Loucy (cell line): ENCODE data around the gene COL6A2.

ENCODE experiments used
- H2AFZ ChIP-seq: fragments of 200-600 bp; sonication (generic); 2 replicates; pipeline ENCODE4 v1.6.0; 2016; ENCODE audit warnings: antibody characterized with exemption, mild to moderate bottlenecking, low read length, moderate library complexity
- H3F3A ChIP-seq: fragments of 200-600 bp; 2 replicates; pipeline ENCODE4 v1.6.0; 2016; ENCODE audit warnings: antibody characterized with exemption, low read depth, mild to moderate bottlenecking
- H3K27me3 ChIP-seq: fragments of 200-600 bp; sonication (generic); 2 replicates; pipeline ENCODE4 v1.6.1; 2014; ENCODE audit warnings: low read length, mild to moderate bottlenecking; ENCODE audit not compliant: insufficient read depth, poor library complexity, severe bottlenecking
- H3K36me3 ChIP-seq: fragments of 200-600 bp; sonication (generic); 2 replicates; pipeline ENCODE4 v1.6.1; 2016; ENCODE audit warnings: low read length; ENCODE audit not compliant: insufficient read depth
- H3K4me1 ChIP-seq: fragments of 200-600 bp; sonication (generic); 2 replicates; pipeline ENCODE4 v1.5.1; 2014; ENCODE audit warnings: low read length, mild to moderate bottlenecking; ENCODE audit not compliant: insufficient read depth, poor library complexity, severe bottlenecking
- H3K4me2 ChIP-seq: fragments of 200-600 bp; sonication (generic); 2 replicates; pipeline ENCODE4 v1.6.0; 2014; ENCODE audit warnings: antibody characterized with exemption, low read length, low read depth, mild to moderate bottlenecking; ENCODE audit not compliant: poor library complexity, severe bottlenecking
- H3K4me3 ChIP-seq: fragments of 200-600 bp; sonication (generic); 2 replicates; pipeline ENCODE4 v1.5.1; 2014; ENCODE audit warnings: low read length, mild to moderate bottlenecking, mixed read lengths; ENCODE audit not compliant: poor library complexity, severe bottlenecking
- H3K79me2 ChIP-seq: fragments of 200-600 bp; sonication (generic); 2 replicates; pipeline ENCODE4 v1.6.1; 2014; ENCODE audit warnings: low read length; ENCODE audit not compliant: insufficient read depth
- H3K9ac ChIP-seq: fragments of 200-600 bp; sonication (generic); 2 replicates; pipeline ENCODE4 v1.6.0; 2014; ENCODE audit warnings: mild to moderate bottlenecking, low read depth, low read length, moderate library complexity; ENCODE audit not compliant: poor library complexity, severe bottlenecking
- H3K9me2 ChIP-seq: fragments of 200-600 bp; sonication (generic); replicated peaks from 2 replicates; pipeline ENCODE4 v1.6.1; 2016; ENCODE audit warnings: low read depth, low read length, mixed read lengths
- H3K9me3 ChIP-seq: fragments of 200-600 bp; sonication (generic); 2 replicates; pipeline ENCODE4 v1.6.1; 2014; ENCODE audit warnings: mild to moderate bottlenecking, antibody characterized with exemption, low read length, low read depth; ENCODE audit not compliant: insufficient read depth
- H4K20me1 ChIP-seq: fragments of 200-600 bp; sonication (generic); 2 replicates; pipeline ENCODE4 v1.6.0; 2014; ENCODE audit warnings: antibody characterized with exemption, low read length, mild to moderate bottlenecking; ENCODE audit not compliant: insufficient read depth, poor library complexity, severe bottlenecking
- CTCF ChIP-seq: fragments of 200-600 bp; sonication (generic); conservative IDR thresholded peaks from 2 replicates; pipeline ENCODE4 v1.5.1; 2014; ENCODE audit warnings: mild to moderate bottlenecking, antibody characterized with exemption, low read length
- EZH2phosphoT487 ChIP-seq: fragments of 200-600 bp; IDR thresholded peaks from 2 replicates; pipeline ENCODE4 v1.6.1; 2018; ENCODE audit warnings: antibody characterized with exemption, mild to moderate bottlenecking, moderate library complexity, borderline replicate concordance

COL6A2 gene

GRCh38 chr21:46091118-46091517, 6.8 kb upstream of the COL6A2 start:
- no peak overlapping the region for H3K9ac ChIP-seq
- H3K4me1 ChIP-seq = no peaks in the 10 kb centered on the region
- TF ChIP-seq CTCF (no peak), EZH2phosphoT487 (no peak)
- H3K9me2 ChIP-seq = no peaks in the 10 kb centered on the region
- no peaks in the 10 kb centered on the region for H3F3A ChIP-seq
- H3K9me3 ChIP-seq = peaks cover 30% of the 10 kb centered on the region; the same call in 1 of the 2 replicates
- no peaks in the 10 kb centered on the region for H3K27me3 ChIP-seq
- H3K4me2 ChIP-seq = no peak overlapping the region
- H4K20me1 ChIP-seq = no peaks in the 10 kb centered on the region
- no peaks in the 10 kb centered on the region for H3K79me2 ChIP-seq
- H2AFZ ChIP-seq = no peak overlapping the region
- H3K36me3 ChIP-seq = no peaks in the 10 kb centered on the region
- no peak overlapping the region for H3K4me3 ChIP-seq

DNA sequence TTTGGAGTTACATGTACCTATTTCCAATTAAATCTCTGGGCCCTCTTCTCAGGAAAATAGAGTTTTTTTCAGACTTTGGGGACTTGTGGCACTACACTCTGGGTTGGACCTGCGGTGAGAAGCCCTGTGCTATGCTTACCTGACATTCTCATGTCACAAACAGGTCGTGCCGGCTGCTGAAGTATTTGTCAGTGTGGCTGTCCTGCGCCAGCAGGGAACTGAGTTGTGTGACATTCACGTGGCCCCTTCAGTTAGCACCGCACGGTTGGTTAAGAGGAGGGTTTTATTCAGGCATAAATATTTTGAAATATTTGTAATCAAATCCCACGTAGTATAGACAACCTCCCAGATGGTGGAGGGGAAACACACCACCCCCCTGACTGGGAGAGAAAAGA, 6.3 kb upstream of the COL6A2 start:
- no peak overlapping the region for H3K4me2 ChIP-seq
- no peaks in the 10 kb centered on the region for H3K9me2 ChIP-seq
- H3F3A ChIP-seq = no peaks in the 10 kb centered on the region
- H2AFZ ChIP-seq = no peak overlapping the region
- TF ChIP-seq EZH2phosphoT487 (no peak), CTCF (no peak)
- H3K9me3 ChIP-seq = peaks cover 35% of the 10 kb centered on the region; the same call in 1 of the 2 replicates
- no peaks in the 10 kb centered on the region for H4K20me1 ChIP-seq
- H3K9ac ChIP-seq = no peak overlapping the region
- H3K4me1 ChIP-seq = no peaks in the 10 kb centered on the region
- no peak overlapping the region for H3K4me3 ChIP-seq
- H3K79me2 ChIP-seq = no peaks in the 10 kb centered on the region
- no peaks in the 10 kb centered on the region for H3K27me3 ChIP-seq
- no peaks in the 10 kb centered on the region for H3K36me3 ChIP-seq

- Histone ChIP-seq H4K20me1 (no peaks in the 10 kb centered on the region), H3K36me3 (no peaks in the 10 kb centered on the region), H3K9ac (no peak overlapping the region), H3K4me2 (no peak overlapping the region), H3K79me2 (no peaks in the 10 kb centered on the region), H3K27me3 (no peaks in the 10 kb centered on the region), H2AFZ (no peak overlapping the region), H3K4me3 (no peak overlapping the region), H3K9me2 (no peaks in the 10 kb centered on the region), H3F3A (no peaks in the 10 kb centered on the region), H3K9me3 (peaks cover 40% of the 10 kb centered on the region; the same call in 1 of the 2 replicates), H3K4me1 (no peaks in the 10 kb centered on the region)
- TF ChIP-seq CTCF (no peak), EZH2phosphoT487 (no peak)
Observed at GRCh38 chr21:46092026-46092764, 5.7 kb upstream of the COL6A2 start.
